Ovary (tissue), 9 donors: ENCODE results near the gene ASIC4. TPM values are rescaled to one million over a fixed set of nuclear protein-coding genes. Genes with fewer than 3 reads are reported as not detected.

Experiments used
- DNase-seq, 5 donors: peaks; one replicate each; pipeline ENCODE4 v3.0.0-alpha.2; 2019 to 2020
- H3K27ac ChIP-seq, 2 donors: fragments of 200-600 bp; one replicate each; pipeline versions ENCODE4 v1.5.1 to v1.8.0; 2019 to 2022
- H3K27me3 ChIP-seq: fragments of 200-600 bp; one replicate; pipeline ENCODE4 v1.8.0; 2022
- H3K36me3 ChIP-seq: fragments of 200-600 bp; sonication (generic); one replicate; pipeline ENCODE4 v1.5.1; 2019
- H3K4me1 ChIP-seq: one replicate; pipeline ENCODE4 v1.8.1; 2013; ENCODE audit warnings: mild to moderate bottlenecking, moderate library complexity; ENCODE audit not compliant: insufficient read depth
- H3K4me3 ChIP-seq: fragments of 200-600 bp; sonication (generic); one replicate; pipeline ENCODE4 v1.5.1; 2017
- H3K9me3 ChIP-seq, 2 donors: fragments of 200-600 bp in 1 of 2; sonication (generic) in 1 of 2; one replicate each; pipeline versions ENCODE4 v1.5.1 to v1.8.1; 2013 to 2019; ENCODE audit warnings: mild to moderate bottlenecking in 1 of 2, moderate library complexity in 1 of 2
- CTCF ChIP-seq, 3 donors: fragments of 450-650 bp in 2 of 3; fragments of 200-600 bp in 1 of 3; IDR thresholded peaks; one replicate each; pipeline versions ENCODE4 v1.5.1 to v1.8.0; 2016 to 2022; ENCODE audit warnings: antibody characterized with exemption in 3 of 3, mild to moderate bottlenecking in 1 of 3
- EP300 ChIP-seq: sonication (generic); formaldehyde crosslinking; IDR thresholded peaks from one replicate; pipeline ENCODE4 v1.6.1; 2017; ENCODE audit warnings: antibody characterized with exemption
- POLR2A ChIP-seq: fragments of 450-650 bp; IDR thresholded peaks from one replicate; pipeline ENCODE4 v1.6.1; 2017; ENCODE audit warnings: antibody characterized with exemption, mild to moderate bottlenecking, moderate library complexity
- WGBS, 3 donors: extraction: QIAGEN DNeasy Blood & Tissue Kit in 1 of 3; methylation state at CpG; one replicate each; pipeline versions ENCODE4 v1.1.5 to v1.1.7; 2013 to 2017; 5-methylcytosine and 5-hydroxymethylcytosine counted together
- intact Hi-C, 4 donors: fragments of 100-400 bp; cut with DNase I; formaldehyde crosslinking; loops; one replicate each; pipeline versions ENCODE4 v1.11.0 to v1.15.1; 2022 to 2023
- polyA plus RNA-seq, 2 donors: library from polyadenylated mRNA; stranded (reverse); fragments of 200-250 nt in 1 of 2; fragments of 350-450 nt in 1 of 2; fragmentation: Illumina TruSeq in 1 of 2; extraction: RNeasy Lipid Tissue Mini Kit (QIAGEN cat#74804) in 1 of 2; gene quantifications; one replicate each; pipeline ENCODE4 v1.2.3, GENCODE V29; 2013 to 2014
- total RNA-seq, 7 donors: library from RNA; depleted of rRNA in 2 of 7; stranded (reverse); fragments of >200 nt in 2 of 7; fragmentation: NEBNext Ultra II Directional in 3 of 7; extraction: Animal tissue kit (Norgen Biotek cat#: 25700) in 3 of 7; gene quantifications; one replicate each; pipeline versions ENCODE4 v1.1.0 to v1.2.4, GENCODE V29; 2016 to 2023
- donor health status: DM: no; HTN: no; CAD: no; lungs with moderate emphysema.
- donor health status: DM: no; HTN: no; CAD: no.
- donor health status: Bipolar disorder and iron deficiency.
- donor health status: DM: yes; HTN: yes; CAD: no.
- donor health status: DM: no; HTN: no; CAD: no.
- donor health status: DM: yes; HTN: yes; CAD: no.

The ASIC4 gene
- total and polyA plus RNA-seq, 9 donors: 0.05 to 0.28 (median 0.17) TPM; not detected in 5

GRCh38 chr2:219536967-219537366, 22.7 kb downstream of the ASIC4 start:
- Histone ChIP-seq H3K27me3 (no peaks in the 10 kb centered on the region), H3K27ac (peak overlapping the region in 1 of 2 donors; percentile 48), H3K36me3 (no peaks in the 10 kb centered on the region), H3K4me1 (peaks cover 6% of the 10 kb centered on the region), H3K9me3 (no peaks in the 10 kb centered on the region), H3K4me3 (no peak overlapping the region)
- intact Hi-C loops: loop anchor here in 2 of 4 donors (10.0 kb wide), 2 partner anchors 62 to 372 kb away; partner anchors contain the start of gene NHEJ1 (in 1 of the 2)
- no peak for DNase-seq
- 47 to 73% (median 58%) methylated on average over 9 of the region's 9 CpGs for WGBS, 3 donors
- no peak for TF ChIP-seq POLR2A
- no peak for TF ChIP-seq EP300
- TF ChIP-seq CTCF (IDR thresholded peaks at IDR 0.05): no peak

- Histone ChIP-seq H3K4me3 (no peak overlapping the region), H3K27ac (peak overlapping the region; percentile 38 to 48), H3K9me3 (no peaks in the 10 kb centered on the region), H3K27me3 (no peaks in the 10 kb centered on the region), H3K36me3 (no peaks in the 10 kb centered on the region), H3K4me1 (peaks cover 7% of the 10 kb centered on the region)
- whole genome bisulfite sequencing, 3 donors: 48 to 50% (median 50%) methylated on average over 14 to 15 of the region's 15 CpGs
- TF ChIP-seq POLR2A (no peak), CTCF (IDR thresholded peaks at IDR 0.05) (no peak), EP300 (no peak)
- intact Hi-C loops: loop anchor here in 2 of 4 donors (10.0 kb wide), 2 partner anchors 63 to 373 kb away; partner anchors contain the start of gene NHEJ1 (in 1 of the 2)
- DNase-seq: peak in 1 of 5 donors; percentile 63
Measured at GRCh38 chr2:219537657-219538488, 23.6 kb downstream of the ASIC4 start.

- Histone ChIP-seq H3K27ac (peak overlapping the region; percentile 38 to 48), H3K9me3 (no peaks in the 10 kb centered on the region), H3K36me3 (no peaks in the 10 kb centered on the region), H3K4me1 (peaks cover 7% of the 10 kb centered on the region), H3K27me3 (no peaks in the 10 kb centered on the region), H3K4me3 (no peak overlapping the region)
- peak in 4 of 5 donors; percentile 50 to 76 (median 71) for DNase-seq
- TF ChIP-seq EP300 (no peak), POLR2A (no peak), CTCF (IDR thresholded peaks at IDR 0.05) (no peak)
- intact Hi-C loops: loop anchor here in 2 of 4 donors (10.0 kb wide), 2 partner anchors 64 to 374 kb away; partner anchors contain the start of gene NHEJ1 (in 1 of the 2)
- WGBS, 3 donors: 31 to 50% (median 35%) methylated on average over 6 of the region's 6 CpGs
Measured at GRCh38 chr2:219538504-219538951, 24.2 kb downstream of the ASIC4 start.

GRCh38 chr2:219538956-219539788, 24.9 kb downstream of the ASIC4 start:
- DNase-seq: no peak
- Histone ChIP-seq H3K27me3 (no peaks in the 10 kb centered on the region), H3K4me1 (peaks cover 7% of the 10 kb centered on the region), H3K4me3 (no peak overlapping the region), H3K27ac (no peak overlapping the region), H3K36me3 (no peaks in the 10 kb centered on the region), H3K9me3 (no peaks in the 10 kb centered on the region)
- WGBS, 3 donors: 74 to 86% (median 79%) methylated on average over 25 to 32 of the region's 32 CpGs
- no peak for TF ChIP-seq POLR2A
- TF ChIP-seq EP300: no peak
- no peak for TF ChIP-seq CTCF (IDR thresholded peaks at IDR 0.05)
- intact Hi-C loops: loop anchor here in 2 of 4 donors (10.0 kb wide), 2 partner anchors 64 to 374 kb away; partner anchors contain the start of gene NHEJ1 (in 1 of the 2)
